HG02884 (cell line): ENCODE results near the gene KLHL28.

Source experiments
- ATAC-seq: cut with Tn5 transposase; IDR thresholded peaks from one replicate; pipeline ENCODE4 v1.9.1; 2021; ENCODE audit warnings: mild to moderate bottlenecking, moderate library complexity; ENCODE audit not compliant: unreplicated experiment

Gene KLHL28

DNA sequence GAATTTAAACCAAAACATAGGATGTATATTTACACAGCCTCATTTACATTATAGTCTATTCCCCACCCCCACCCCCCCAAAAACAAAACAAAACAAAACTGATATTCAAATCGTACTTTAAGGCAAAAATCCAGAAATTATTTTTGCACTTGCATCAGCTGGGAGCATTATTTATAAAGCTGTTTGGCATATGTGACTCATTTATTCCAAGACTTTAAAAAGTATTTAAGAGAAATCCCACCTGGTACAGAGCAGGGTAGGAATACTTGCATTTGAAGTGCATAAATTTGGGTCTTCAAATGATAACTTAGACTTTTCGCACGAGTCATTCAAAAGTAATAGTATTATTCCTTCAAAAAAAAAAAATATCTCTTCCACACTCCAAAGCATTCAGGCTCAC lies 1.1 kb downstream of the KLHL28 start:
- ATAC-seq: no peak

DNA sequence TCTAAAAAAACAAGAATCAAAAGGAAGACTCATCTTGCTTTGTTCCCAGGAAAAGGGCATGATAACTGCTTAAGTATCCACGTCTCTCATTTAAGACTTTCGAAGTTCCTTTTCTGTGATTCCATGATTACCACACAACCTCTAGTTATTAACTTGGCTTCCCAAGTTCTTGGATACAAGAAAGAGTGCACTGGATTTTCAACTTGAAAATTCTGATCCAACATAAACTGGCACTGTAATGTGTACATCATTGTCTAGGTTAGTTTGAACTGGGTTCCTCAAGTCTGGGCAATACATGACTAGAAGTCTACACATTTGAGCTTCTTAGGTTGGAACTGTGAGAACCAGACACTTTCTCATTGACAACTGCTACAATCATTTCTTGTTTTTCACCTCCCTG lies 1.6 kb downstream of the KLHL28 start:
- ATAC-seq: no peak

DNA sequence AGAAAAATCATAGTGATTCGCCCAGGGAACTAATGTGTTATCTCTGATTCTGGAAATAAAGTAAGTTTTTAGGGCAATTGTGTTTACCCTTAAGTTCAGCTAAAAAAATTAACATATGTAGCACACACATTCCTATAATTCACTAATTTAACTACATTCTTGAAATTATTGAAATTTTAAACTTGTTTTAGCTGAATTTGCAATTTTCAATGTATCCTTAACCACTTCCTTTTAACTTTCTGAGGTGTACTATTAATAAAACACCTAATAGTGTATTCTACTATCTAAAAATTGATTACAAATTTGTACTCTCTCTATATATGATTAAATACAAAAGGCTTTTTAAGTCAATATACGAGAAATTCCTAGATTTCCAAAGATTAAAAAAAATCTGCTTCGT lies 2.2 kb downstream of the KLHL28 start:
- no peak for ATAC-seq

DNA sequence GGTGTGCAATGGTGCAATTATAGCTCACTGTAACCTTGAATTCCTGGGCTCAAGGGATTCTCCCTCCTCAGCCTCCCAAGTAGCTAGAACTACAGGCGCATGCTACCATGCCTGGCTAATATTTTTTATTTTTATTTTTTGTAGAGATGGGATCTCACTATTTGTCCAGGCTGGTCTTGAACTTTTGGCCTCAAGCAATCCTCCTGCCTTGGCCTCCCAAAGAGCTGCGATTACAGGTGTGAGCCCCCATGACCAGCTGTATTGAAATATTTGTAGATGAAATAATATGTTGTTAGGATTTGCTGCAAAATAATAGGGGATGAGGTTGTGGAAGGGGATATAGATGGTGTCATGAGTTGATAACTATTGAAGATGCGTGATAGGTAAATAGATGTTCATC lies 4.9 kb downstream of the KLHL28 start:
- no peak for ATAC-seq

DNA sequence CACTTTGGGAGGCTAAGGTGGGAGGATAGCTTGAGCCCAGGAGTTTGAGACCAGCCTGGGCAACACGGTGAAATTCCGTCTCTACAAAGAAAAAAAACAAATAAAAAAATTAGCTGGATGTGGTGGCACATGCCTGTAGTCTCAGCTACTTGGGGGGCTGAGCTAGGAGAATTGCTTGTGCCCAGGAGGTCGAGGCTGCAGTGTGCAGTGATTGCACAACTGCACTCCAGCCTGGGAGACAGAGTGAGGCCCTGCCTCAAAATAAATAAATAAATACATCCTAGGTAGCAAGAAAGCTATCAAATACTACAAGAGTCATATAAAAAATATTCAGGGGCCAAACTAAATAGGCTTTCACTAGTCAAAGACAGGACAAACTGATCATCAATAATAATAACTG lies 6.2 kb downstream of the KLHL28 start:
- ATAC-seq: no peak

DNA sequence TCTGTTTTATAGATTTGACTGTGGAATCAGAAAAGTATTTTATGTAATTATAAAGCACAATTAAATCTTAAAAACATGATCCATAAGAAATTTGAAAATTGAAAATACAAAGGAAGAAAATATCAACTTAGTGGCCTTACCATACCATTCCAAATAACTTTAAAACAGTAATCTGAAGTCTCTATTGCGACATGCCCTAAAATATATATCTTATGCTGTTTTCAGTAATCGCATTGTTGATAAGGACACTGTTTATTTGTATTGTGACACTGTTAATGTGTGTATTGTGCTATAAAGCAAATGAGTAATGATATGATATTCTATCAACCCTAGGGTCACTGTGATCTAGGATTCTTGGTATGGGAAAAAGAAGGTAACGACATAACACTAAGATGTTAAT lies 7.0 kb downstream of the KLHL28 start:
- no peak for ATAC-seq

DNA sequence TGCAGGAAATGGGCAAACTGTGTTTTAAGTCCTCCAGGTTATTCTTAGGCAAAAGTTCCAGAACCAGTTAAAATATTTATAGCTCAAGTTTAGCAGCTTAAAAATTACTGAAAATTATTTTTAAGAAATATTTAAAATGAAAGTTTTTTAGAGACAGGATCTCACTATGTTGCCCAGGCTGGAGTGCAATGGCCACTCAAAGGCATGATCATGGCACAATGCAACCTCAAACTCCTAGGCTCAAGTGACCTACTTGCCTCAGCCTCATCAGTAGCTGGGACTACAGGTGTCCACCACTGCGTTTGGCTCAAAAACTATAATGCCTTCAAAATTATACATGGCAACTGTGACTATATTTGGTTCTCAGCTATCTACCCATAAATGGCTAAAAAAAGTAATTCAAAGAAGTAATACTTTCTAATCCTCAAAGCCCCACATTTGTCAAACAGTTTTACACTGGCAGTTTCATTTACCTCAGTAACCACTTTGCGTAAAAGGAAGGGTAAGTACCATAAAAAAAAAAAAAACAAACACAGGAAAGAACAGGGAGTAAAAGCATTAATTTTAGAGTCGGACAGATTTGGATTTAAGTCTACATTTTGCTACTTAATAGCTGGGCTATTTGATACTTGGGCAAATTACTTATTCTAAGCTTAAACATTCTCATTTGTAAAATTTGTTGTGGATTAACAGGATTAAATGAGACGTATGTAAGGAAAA lies 9.2 kb downstream of the KLHL28 start:
- ATAC-seq: no peak

DNA sequence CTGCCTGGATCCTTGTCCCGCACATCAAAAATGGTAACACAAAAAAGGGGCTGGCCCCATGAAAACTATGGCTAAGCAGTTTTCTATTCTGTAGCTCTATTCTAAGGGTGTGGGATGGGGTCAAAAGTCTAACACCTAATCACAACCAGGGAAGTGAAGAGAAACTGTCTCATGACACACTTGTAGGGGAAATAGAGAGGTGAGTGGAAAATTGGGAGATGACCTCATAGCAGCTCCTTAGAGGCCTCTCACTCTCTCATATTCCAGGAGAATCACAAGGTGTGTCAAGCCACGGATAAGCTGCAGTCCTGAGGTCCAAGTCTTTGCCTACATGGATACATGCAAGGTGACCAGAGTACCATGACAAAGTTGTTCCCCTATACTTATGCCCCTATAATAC lies 10.7 kb downstream of the KLHL28 start:
- ATAC-seq: no peak

DNA sequence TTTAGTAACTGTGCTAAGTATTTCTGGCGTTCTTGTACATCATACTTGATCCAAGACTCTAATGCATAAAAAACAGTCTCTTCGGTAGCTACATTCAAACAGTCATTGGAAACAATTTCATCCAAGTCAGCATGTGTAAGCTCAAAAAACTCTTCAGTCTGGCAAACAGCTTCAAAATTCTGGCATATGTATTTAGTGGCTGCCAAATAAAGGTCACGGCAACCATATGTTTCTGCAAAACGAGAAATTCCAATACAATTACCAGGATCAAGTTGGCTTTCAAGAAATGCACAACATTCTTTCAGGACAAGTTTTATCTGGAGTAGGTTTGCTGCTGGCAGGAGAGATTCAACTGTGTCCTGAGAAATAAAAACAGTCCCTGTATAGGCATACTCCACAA lies 16.5 kb downstream of the KLHL28 start:
- no peak for ATAC-seq

DNA sequence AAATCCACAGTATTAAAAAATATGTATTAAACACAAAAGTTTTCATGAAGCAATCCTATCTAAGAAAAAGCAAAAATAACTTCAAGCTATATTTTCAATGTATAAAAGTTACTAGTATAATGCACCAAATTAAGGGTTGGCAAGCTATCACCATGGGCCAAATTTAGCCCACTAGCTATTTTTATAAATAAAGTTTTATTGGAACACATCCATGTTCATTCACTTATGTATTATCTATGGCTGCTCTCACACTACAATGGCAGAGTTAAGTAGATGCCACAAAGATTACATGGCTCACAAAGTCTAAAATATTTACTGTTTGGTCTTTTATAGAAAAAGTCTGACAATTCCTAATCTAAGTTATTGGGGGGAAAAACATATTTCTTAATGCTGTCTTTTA lies 17.6 kb downstream of the KLHL28 start:
- no peak for ATAC-seq

DNA sequence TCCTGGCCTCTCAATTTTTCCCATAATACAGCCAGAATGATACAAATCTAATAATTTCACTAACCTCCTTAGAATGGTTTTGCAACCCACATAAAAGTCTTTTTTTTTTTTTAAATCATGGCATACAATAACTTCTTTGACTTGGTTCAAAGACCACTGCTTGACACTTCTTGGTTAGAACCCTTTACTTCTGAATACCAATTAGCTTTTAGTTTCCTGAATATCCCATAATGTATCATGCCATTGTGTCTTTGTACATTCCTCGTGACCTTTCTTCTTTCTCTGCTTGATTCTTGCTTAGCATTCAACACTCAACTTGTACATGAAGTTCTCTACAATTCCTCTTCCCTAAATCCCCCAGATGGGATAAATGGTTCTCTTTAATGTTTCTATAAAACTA lies 19.3 kb downstream of the KLHL28 start:
- no peak for ATAC-seq

DNA sequence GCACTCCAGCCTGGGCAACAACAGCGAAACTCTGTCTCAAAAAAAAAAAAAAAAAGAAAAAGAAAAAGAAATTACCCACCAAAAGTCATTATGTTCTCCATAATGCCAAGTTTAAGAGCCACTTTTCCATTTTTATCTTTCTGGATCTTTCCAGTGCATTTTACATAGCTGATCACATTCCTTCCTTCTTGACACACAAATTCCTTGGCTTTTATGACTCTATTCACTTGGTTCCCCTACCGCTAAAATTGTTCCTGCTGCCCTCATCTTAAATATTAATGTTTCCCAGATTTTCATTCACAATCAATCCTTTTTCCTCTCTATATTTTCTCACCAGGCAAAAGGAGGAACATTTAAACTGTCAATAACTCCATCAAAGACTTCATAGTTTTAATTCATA lies 20.2 kb downstream of the KLHL28 start:
- no peak for ATAC-seq

DNA sequence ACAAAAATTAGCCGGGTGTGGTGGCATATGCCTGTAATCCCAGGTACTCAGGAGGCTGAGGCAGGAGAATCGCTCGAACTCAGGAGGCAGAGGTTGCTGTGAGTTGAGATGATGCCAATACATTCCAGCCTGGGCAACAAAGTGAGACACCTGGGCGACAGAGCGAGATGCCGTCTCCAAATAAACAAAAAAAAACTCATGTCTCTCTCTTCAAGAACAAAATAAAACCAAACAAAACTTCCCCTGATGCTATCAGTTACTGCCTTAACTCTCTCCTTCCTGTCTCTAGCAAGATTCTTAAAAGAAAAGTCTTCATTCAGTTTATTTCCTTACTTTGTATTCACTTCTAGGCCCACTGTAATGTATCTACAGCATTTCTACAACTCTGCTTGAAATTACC lies 20.8 kb downstream of the KLHL28 start:
- no peak for ATAC-seq

DNA sequence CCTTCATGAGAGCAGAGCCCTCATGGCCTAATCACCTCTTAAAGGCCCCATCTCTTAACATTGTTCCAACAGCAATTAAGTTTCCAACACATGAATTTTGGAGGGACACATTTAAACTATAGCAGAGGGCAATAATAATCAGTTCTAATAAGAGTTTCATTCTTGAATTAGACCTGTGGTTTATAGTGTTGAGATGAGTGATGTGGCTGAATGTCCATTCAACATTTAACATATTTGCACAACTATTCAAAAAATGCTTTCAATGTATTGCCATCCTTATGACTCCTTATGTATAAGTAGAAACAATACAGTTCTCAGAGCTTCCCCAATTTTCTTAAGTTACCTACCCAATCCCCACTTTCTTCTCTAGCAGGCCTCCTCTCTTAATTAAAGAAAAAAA lies 21.5 kb downstream of the KLHL28 start:
- no peak for ATAC-seq

DNA sequence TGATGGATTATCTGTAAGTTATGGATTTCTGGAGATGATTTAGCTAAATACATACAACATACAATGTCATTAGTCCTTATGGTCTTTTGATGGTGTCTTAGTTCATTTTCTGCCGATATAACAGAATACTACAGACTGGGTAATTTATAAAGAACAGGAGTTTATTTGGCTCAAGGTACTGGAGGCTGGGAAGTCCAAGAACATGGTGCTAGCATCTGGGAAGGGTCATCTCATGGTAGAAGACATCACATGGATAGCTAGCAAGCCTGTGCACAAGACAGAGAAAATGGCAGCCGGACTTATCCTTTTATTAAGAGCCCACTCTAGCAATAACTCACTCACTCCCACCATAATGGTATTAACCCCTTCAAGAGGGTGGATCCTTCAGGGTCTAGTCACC lies 24.2 kb downstream of the KLHL28 start:
- no peak for ATAC-seq

DNA sequence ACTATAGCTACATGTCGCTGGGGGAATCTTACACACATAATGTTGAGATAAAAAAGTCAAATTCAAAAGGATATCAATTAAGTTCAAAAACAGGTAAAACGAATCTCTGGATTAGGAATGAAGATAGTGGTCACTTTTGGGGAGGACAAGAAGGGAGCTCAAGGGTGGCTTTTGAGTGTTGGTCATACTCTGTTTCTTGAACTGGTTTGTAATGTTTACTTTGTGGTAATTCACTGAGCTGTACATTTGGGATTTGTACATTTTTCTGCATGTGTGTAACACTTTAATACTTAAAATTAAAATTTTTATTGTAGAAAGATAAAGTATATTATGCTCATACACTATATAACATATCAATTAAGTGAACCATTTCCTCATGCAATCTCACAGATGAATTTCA lies 26.6 kb downstream of the KLHL28 start:
- ATAC-seq: no peak

DNA sequence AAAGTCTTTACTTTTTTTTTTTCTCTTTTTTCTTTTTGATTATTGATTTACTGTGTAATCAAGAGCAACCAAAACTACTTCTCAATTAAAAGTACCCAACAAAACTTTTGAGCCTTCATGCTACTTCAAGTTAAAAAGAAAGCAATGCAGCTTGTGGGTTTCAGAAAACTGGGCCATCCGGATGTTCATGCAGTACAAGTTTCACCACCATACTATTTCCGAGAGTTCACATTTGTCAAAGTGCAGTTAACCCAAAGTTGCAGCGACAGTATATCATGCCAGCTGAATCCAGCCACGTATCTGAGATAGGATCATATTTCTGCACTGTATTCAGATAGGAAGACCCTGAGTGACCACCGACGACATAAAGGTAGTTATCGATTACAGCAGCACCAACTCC lies 33.0 kb downstream of the KLHL28 start:
- no peak for ATAC-seq

DNA sequence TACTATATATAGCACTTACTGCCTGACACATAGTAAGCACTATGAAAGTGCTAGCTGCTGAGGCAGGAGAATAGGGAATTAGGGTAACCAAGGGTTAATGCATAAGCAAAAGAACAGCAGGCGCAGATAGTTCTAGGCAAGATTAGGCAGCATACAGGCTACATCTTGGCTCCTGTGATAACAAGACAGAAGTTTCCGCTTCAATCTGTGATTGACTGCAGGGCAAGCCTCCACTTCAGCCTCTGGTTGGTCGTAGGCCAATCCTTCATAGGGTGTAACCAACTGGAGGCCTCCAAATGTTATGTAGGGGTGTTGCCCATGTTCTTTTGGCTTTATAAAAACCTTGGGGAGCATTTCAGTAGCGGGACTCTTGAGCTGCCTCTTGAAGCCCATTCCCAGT lies 46.9 kb downstream of the KLHL28 start:
- ATAC-seq: no peak

DNA sequence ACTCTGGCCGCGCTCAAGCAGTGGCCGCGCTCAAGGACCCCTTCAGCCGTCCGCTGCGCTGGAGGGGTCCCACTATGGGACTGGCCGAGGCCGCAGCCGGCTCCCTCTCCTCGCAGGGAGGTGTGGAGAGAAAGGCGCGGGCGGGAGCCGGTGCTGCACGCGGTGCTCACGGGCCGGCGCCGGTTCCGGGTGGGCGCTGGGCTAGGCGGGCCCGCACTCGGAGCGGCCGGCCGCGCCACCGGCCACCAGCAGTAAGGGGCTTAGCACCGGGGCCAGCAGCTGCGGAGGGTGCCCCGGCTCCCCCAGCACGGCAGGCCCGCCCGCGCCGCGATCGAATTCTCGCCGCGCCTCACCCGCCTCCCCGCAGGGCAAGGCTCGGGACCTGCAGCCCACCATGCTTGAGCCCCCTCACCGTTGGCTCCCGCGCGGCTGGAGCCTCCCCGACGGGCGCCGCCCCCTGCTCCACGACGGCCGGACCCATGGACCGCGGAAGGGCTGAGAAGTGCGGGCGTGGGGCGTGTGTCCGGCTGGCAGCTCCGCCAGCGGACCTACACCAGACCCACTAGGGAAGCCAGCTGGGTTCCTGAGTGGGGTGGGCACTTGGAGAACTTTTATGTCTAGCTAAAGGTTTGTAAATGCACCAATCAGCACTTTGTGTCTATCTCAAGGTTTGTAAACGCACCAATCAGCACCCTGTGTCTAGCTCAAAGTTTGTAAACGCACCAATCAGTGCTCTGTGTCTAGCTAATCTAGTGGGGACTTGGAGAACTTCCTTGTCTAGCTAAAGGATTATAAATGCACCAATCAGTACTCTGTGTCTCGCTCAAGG lies 49.5 kb downstream of the KLHL28 start:
- no peak for ATAC-seq

DNA sequence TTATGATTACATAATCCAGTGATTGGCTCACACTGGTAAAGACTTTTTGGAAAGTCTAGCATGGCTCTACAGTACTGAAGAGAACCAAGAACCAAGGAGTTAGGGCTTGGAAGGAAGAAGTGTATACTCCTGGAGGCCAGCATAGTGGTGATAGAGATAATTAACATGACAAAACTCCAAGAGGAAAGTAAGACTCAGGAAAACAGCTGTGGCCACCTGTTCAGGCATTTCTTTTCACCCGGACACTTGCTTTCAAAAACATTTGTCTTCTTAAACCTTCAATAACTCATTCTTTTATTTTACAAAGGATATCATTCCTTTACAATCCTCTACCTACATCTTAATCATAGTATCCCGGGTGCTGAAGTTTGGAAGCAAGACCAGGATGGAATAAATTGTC lies 50.9 kb downstream of the KLHL28 start:
- no peak for ATAC-seq

DNA sequence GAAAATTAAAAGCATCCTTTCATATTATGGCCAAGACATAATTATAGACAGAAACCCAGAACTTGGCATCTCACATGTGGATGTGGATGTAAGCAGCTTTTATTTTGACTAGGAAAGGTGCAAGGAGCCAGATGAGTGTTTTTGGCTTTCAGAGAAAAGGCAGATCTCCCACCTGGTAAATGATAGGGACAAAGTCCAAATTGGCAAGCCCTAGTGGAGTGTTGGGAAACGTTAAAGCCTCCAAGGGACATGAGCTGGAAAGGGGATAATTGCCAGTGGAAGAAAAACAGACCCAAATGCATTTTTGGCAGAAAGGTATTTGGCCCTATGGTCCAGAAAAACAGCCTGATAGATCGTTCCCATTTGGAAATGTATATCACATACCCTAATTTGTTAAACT lies 60.1 kb downstream of the KLHL28 start:
- ATAC-seq: no peak

DNA sequence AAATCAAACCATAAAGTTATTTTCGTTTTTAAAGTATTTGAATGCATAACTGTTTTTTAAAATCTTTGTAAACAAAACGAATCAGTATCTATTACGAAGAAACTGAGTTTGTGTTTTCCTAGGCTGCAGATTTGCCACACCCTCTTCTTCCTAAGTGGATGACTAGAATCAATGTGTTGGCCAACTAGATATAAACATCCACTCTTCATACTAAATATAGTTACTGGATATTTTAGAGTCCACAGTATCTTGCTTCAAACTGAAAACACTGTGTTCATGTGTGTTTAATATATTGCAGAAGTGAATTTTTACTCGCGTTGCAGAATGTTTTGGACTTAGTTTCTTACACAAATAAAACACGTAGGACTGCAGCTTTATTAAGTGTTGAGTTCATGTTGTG lies 63.2 kb downstream of the KLHL28 start:
- no peak for ATAC-seq

DNA sequence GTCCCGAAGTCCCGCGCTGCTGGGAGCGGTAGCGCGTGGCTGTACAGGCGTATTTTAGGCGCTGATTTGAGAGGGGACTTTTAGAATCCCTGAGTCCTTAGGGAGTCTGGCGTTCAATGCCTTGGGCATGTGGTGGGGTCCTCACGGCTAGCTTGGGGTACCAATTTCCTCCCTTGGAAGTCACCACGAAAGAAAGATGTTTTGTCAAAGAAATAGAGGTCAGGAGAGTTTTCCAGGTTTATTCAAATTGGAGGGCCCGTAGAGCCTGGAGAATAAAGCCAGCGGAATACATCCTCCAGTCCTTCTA lies 63.9 kb downstream of the KLHL28 start:
- no peak for ATAC-seq
